ENCODE data around the gene NTN1. TPM values are rescaled to one million over a fixed set of nuclear protein-coding genes. Genes with fewer than 3 reads are reported as not detected.

Gene NTN1
- total RNA-seq, 1 donor from 2014 or later: 11.5 TPM

DNA sequence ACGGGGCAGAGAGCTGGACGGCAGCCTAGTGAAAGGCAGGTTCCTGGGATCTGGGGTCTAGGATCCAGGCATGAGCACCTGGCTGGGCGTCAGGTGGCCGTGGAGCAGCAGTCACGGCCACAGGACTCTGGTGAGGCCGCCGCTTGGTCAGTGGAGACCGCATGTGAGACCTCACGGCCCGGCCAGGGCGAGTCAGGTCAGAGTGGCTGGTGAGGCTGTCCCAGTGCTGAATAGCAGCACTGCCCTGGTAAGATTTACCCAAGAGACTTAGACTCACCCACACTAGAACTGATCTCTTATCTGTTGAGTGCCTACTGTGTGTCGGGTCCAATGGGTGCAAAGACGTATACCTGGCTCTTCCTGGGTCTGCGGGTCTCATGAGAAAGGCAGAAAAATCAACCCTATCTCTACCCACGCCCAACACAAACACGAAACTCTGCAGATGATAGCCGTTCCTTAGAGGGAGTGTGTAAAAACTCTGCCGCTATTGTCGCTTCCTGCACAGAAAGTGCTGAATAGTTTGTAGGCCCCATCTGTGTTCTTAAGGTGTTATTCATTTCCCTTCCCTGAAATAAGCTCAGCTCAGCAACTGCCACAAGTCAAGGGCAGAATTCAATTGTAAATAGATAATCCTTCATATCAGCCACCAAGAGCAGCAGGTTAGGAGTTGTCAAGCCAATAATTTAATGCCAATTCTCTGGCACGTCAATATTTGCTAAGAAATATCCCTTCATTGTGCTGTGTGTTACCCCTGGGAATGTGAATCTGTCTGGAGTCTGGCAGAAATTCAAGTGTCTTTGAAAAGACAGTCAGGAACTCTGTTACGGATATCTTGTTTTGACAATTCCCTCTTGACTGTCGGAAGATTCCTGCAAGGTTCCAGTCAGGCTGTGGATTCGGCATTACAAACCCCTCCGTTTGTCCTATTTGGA lies 240.0 kb downstream of the NTN1 start:
- no peak for DNase-seq (ENCODE audit: low spot score)
- no peak for ATAC-seq

DNA sequence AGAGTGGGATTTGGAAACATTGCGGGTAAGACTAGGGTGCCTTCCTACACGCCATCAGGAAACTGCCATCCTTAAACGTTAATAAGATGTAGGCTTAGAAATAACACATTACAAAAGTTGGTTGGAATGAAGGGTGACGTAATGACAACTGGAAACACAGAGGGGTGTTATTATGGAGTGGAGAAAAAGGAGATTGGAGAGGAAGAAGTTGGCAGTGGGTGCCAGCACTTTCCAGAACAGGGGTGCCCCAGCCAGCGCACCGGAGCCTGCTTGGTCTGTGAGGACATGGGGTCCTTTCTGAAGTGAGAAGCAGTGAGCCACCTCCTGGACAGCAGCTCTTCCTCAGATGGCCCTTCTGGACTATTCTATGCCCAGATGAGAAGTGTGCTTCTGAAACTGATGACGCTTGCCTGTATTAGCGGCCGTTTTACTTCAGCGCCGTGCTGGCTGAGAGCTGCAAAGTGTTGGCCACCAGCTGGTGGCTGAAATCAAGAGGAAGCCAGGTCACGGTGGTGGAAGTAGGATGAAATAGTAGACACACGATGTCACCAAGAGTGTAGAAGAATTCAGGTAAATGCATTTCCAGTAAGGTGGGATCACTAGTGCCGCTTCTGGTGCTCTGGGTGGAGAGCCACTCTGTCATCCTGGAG lies 244.8 kb downstream of the NTN1 start:
- DNase-seq (ENCODE audit: low spot score) (no peak), ATAC-seq (no peak)

DNA sequence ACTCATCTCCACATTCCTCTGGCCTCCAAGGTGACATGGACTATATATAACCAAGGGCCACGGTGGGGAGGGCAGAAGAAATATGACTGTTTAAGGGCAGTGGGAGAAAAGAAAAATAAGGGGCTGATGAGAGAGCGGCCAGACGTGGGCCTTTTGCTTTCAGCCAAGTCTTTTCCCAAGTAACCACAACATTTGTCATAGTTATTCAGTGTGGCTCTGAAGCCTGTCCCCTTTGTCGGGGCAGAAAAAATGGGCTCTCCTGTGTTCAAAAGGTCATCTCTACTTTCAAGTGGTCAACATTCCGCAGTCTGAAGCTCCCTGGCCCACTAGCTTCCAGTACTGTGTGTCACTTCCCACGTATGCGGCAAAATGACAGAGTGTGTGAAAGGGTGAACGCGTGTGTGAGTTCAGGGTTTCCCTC lies 245.4 kb downstream of the NTN1 start:
- ATAC-seq (no peak), DNase-seq (ENCODE audit: low spot score) (no peak)

GRCh38 chr17:9268546-9268945 lies 247.2 kb downstream of the NTN1 start:
- no peak for DNase-seq (ENCODE audit: low spot score)

DNA sequence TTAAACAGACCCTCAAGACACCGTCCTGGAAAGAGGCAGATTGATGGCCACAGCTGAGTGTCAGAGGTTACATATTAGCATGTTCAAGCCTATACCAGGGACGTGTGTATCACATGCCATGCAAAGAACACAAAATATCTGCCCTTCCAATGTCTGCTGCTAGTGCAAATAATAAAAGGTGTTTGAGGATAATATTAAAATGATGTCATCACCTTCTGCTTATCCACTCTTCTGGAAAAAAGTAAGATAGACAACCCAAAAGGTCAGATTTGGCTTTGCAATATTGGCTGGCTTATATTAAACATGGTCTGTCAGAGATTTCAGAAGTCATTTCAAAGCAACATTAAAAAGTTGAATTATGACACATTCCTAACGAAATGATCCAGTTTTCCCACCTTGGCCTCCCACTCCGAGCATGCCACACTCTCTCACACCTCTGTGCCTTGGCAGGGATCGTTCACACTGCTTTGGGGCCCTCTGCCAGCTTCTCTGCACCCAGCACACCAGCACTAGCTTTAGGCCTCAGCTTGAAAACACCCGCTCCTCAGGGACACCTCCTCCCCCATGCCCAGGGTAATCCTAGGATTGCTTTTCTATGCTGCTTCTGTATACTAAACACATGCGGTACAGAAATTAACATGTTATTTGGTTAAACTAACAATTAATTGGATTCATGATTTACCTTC lies 248.2 kb downstream of the NTN1 start:
- DNase-seq (ENCODE audit: low spot score): no peak
- ATAC-seq: no peak

More at GRCh38 chr17:9268546-9268945, 247.2 kb downstream of the NTN1 start:
- ATAC-seq: no peak

- ATAC-seq: no peak
- no peak for DNase-seq (ENCODE audit: low spot score)
Measured at GRCh38 chr17:9270921-9271320, 249.6 kb downstream of the NTN1 start.

GRCh38 chr17:9271989-9272388 lies 250.7 kb downstream of the NTN1 start:
- ATAC-seq (no peak), DNase-seq (ENCODE audit: low spot score) (no peak)

GRCh38 chr17:9272501-9273200 lies 251.3 kb downstream of the NTN1 start:
- ATAC-seq: no peak
- no peak for DNase-seq (ENCODE audit: low spot score)

GRCh38 chr17:9273428-9274391 lies 252.4 kb downstream of the NTN1 start:
- DNase-seq (ENCODE audit: low spot score): peak; percentile 53

GRCh38 chr17:9274973-9275372 lies 253.7 kb downstream of the NTN1 start:
- ATAC-seq (no peak), DNase-seq (ENCODE audit: low spot score) (no peak)

More at GRCh38 chr17:9273428-9274391, 252.4 kb downstream of the NTN1 start:
- peak; percentile 86 for ATAC-seq

GRCh38 chr17:9279893-9280292 lies 258.6 kb downstream of the NTN1 start:
- ATAC-seq (no peak), DNase-seq (ENCODE audit: low spot score) (no peak)

- ATAC-seq (no peak), DNase-seq (ENCODE audit: low spot score) (no peak)
Measured at GRCh38 chr17:9283909-9284308, 262.6 kb downstream of the NTN1 start.

DNA sequence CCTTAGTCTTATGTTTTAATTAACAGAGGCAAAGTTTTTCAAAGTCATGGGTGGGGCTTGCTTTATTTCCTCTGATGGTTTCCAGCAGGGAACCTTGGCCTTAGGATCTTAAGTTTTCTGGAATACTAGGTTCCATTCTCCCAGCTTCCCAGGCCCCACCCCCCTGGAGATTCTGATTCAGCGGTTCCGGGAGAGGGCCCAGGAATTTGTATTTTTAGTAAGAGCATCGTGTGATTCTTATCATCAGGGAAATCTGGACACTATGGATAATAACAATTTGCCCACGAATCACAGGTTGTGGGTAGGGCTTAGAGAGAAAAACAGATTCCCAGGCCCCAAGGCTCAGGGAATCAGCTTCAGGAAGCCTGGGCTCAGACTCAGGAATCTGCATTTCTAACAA lies 263.6 kb downstream of the NTN1 start:
- DNase-seq (ENCODE audit: low spot score): no peak
- no peak for ATAC-seq

DNA sequence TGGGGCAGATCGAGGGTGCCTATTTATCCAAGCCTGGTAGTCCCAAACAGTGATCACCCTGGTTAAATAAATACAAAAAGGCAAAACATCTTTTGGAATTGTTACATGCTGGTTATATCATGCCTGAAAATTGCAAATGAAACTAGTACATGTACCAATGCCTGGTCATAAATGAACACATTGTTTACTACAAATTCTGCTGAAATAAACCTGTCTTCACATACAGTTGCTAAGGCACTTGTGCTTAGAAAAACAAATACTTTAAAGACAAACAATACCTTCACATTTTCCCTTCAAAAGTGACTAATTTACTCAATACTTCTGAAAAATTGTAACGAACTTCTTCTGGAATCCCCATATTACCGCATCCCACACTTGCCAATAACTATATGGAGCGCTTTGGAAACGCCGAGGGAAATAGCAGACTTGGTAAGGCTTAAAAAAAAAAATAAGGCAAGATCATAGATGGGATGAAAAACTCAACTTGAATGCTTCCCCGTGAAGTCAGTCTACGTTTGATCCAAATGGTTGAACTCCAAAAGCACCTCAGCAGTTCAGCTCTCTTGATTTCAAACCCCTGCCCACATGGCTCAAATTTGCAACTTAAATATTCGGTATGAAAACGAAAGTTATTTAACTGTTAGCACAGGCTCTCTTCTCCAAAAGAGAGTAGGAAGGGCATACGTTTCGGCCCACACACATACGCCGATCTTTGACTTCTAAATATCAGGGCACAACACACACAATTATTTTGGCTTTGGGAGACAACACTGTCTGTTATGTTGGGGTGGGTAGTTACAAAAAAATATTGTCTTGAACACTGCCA lies 264.5 kb downstream of the NTN1 start:
- no peak for DNase-seq (ENCODE audit: low spot score)
- no peak for ATAC-seq

GRCh38 chr17:9286434-9286833 lies 265.1 kb downstream of the NTN1 start:
- no peak for ATAC-seq
- no peak for DNase-seq (ENCODE audit: low spot score)

DNA sequence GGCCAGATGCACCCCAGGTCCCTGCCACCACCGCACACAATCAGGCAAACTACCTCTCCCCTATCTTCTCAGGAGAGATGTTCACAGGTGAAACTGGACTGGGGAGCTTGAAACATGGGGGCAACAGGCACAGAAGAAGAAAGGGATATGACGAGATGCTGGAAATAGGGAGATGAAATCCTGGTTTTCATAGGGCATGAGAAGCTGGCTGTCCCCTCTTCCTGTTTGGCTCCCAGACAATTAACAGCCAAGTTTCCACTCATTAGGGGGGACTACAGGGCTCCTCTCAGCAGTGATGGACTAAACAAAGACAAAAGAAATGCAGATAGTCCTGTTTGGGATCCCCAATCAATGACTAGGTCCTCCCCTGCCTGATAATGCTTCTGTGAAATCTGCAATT lies 266.0 kb downstream of the NTN1 start:
- no peak for ATAC-seq
- no peak for DNase-seq (ENCODE audit: low spot score)

GRCh38 chr17:9290226-9290613 lies 268.9 kb downstream of the NTN1 start:
- DNase-seq (ENCODE audit: low spot score) (no peak), ATAC-seq (no peak)

GRCh38 chr17:9291912-9292560 lies 270.7 kb downstream of the NTN1 start:
- DNase-seq (ENCODE audit: low spot score) (peak; percentile 54), ATAC-seq (peak; percentile 99)
